HL-60 (cell line): ENCODE results near the gene TRIM63.

Source experiments
- POLR2AphosphoS5 ChIP-seq: IDR thresholded peaks from 2 replicates; pipeline ENCODE4 v1.6.1; 2012; ENCODE audit warnings: low read depth
- TF ChIP-seq, protein P1 (sequence below): IDR thresholded peaks from one replicate; pipeline ENCODE4 v1.5.1; 2011; ENCODE audit warnings: low read length, control low read depth, inconsistent platforms; ENCODE audit not compliant: insufficient read depth

DNA sequence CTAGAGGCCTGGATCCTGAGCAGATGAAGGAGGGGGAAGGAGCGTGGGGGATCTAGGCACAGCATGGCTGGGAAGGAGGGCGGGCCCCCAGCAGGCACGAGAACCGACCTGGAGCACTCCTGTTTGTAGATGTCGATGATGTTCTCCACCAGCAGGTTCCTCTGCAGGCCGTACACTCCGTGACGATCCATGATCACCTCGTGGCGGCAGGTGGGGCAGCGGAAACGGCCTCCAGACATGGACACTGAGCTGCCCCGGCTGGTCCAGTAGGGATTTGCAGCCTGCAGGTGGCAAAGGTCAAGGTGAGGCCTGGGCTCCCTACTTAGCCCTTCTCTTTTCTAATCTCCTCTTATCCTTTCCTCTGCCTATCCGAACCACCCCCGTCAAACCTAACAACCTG is 1.3 kb downstream of the TRIM63 start:
- TF ChIP-seq, protein P1, sequence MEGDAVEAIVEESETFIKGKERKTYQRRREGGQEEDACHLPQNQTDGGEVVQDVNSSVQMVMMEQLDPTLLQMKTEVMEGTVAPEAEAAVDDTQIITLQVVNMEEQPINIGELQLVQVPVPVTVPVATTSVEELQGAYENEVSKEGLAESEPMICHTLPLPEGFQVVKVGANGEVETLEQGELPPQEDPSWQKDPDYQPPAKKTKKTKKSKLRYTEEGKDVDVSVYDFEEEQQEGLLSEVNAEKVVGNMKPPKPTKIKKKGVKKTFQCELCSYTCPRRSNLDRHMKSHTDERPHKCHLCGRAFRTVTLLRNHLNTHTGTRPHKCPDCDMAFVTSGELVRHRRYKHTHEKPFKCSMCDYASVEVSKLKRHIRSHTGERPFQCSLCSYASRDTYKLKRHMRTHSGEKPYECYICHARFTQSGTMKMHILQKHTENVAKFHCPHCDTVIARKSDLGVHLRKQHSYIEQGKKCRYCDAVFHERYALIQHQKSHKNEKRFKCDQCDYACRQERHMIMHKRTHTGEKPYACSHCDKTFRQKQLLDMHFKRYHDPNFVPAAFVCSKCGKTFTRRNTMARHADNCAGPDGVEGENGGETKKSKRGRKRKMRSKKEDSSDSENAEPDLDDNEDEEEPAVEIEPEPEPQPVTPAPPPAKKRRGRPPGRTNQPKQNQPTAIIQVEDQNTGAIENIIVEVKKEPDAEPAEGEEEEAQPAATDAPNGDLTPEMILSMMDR, result no peak
- no peak for TF ChIP-seq POLR2AphosphoS5
